ACC112 (cell line): ENCODE data around the gene EFHC1.
A peak's percentile ranks its signal among the peaks of the same experiment; 100 is the strongest.

Experiments
- H2AFZ ChIP-seq: fragments of 200-600 bp; sonication (generic); one replicate; pipeline ENCODE4 v1.6.0; 2017; ENCODE audit warnings: antibody characterized with exemption, low read length; ENCODE audit not compliant: unreplicated experiment
- H3K27ac ChIP-seq: fragments of 200-600 bp; sonication (generic); 2 replicates; pipeline ENCODE4 v1.5.1; 2014; ENCODE audit warnings: low read depth, mild to moderate bottlenecking, antibody characterized with exemption, low read length, moderate library complexity
- H3K27me3 ChIP-seq: fragments of 200-600 bp; sonication (generic); 2 replicates; pipeline ENCODE4 v1.6.1; 2014; ENCODE audit warnings: mild to moderate bottlenecking, antibody characterized with exemption, low read length, moderate library complexity, mixed read lengths; ENCODE audit not compliant: insufficient read depth
- H3K36me3 ChIP-seq: fragments of 200-600 bp; sonication (generic); 2 replicates; pipeline ENCODE4 v1.6.1; 2016; ENCODE audit warnings: mild to moderate bottlenecking, antibody characterized with exemption, low read length, moderate library complexity, mixed read lengths; ENCODE audit not compliant: insufficient read depth
- H3K4me1 ChIP-seq: fragments of 200-600 bp; sonication (generic); one replicate; pipeline ENCODE4 v1.6.1; 2016; ENCODE audit warnings: low read length, mixed read lengths; ENCODE audit not compliant: insufficient read depth, unreplicated experiment, control insufficient read depth
- H3K4me3 ChIP-seq: fragments of 200-600 bp; sonication (generic); 2 replicates; pipeline ENCODE4 v1.5.1; 2014; ENCODE audit warnings: mild to moderate bottlenecking, low read depth, low read length
- H3K79me2 ChIP-seq: fragments of 200-600 bp; sonication (generic); one replicate; pipeline ENCODE4 v1.6.0; 2016; ENCODE audit warnings: low read length; ENCODE audit not compliant: control insufficient read depth, unreplicated experiment, insufficient read depth

The EFHC1 gene

DNA sequence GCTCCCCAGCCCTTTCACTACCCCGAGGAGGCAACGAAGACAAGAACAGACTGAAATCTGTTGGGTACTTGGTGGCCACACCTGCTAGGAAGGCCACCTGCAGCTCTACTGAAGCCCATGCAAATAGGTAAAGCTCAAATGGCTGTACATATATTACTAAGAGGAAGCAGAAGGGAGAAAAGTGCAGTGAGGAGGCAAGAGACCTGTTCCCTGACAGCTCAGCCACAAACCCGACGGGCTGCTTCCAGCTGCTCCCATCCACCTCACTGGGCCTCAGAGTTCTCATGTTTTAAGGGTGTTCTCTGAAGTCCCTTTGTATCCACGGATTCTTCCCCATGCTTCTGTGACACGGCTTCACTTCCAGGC, 132.1 kb downstream of the EFHC1 start:
- Histone ChIP-seq H3K4me3 (peak overlapping the region; percentile 3; the same call in 1 of the 2 replicates), H3K27me3 (no peaks in the 10 kb centered on the region), H3K4me1 (peaks cover 92% of the 10 kb centered on the region), H3K36me3 (peaks cover 12% of the 10 kb centered on the region; the same call in 1 of the 2 replicates), H3K27ac (peak overlapping the region; percentile 96), H2AFZ (no peak overlapping the region), H3K79me2 (peaks cover 99% of the 10 kb centered on the region)

DNA sequence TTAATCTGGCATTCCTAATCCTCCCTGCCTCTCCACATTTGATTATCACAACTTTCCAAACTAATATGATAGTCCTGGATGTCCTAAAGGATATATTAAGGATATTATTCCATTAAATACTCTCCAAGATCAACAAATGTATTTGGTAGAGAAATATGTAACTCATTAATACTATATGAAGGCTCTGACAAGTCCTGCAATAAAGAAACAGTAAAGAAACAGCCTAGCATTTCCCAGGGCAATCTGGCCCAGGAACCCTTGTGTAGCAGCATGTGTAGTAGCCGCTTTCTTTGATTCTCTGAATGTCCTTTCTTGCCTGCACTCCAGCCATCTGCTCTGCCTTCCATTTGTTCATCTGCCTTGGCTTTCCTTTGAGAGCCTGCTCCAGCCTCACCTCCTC, 133.0 kb downstream of the EFHC1 start:
- Histone ChIP-seq H3K4me1 (peaks cover 92% of the 10 kb centered on the region), H2AFZ (no peak overlapping the region), H3K27me3 (no peaks in the 10 kb centered on the region), H3K79me2 (peaks cover 99% of the 10 kb centered on the region), H3K4me3 (no peak overlapping the region), H3K27ac (peak overlapping the region; percentile 96), H3K36me3 (peaks cover 15% of the 10 kb centered on the region; the same call in 1 of the 2 replicates)

DNA sequence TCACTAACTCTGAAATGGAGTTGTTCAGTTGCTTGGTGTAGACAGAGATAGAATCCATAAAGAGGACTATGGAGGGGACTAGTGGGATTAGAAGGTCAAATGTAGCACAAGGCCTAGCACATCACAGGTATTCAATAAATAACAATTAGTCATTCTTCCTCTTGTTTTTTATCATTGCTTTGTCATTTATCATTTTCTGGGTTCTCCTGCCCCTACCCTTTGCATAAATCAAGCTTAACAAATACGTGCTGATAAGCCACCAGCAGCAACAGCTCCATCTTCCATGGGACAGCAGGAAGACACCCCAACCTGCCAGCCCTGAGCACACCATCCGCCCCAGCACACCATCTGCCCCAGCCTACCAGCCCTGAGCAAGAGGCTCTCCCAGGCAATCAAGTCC, 133.6 kb downstream of the EFHC1 start:
- Histone ChIP-seq H3K4me1 (peaks cover 92% of the 10 kb centered on the region), H3K27ac (peak overlapping the region; percentile 96), H3K36me3 (peaks cover 19% of the 10 kb centered on the region; the same call in 1 of the 2 replicates), H3K27me3 (no peaks in the 10 kb centered on the region), H2AFZ (no peak overlapping the region), H3K79me2 (peaks cover 99% of the 10 kb centered on the region), H3K4me3 (no peak overlapping the region)

DNA sequence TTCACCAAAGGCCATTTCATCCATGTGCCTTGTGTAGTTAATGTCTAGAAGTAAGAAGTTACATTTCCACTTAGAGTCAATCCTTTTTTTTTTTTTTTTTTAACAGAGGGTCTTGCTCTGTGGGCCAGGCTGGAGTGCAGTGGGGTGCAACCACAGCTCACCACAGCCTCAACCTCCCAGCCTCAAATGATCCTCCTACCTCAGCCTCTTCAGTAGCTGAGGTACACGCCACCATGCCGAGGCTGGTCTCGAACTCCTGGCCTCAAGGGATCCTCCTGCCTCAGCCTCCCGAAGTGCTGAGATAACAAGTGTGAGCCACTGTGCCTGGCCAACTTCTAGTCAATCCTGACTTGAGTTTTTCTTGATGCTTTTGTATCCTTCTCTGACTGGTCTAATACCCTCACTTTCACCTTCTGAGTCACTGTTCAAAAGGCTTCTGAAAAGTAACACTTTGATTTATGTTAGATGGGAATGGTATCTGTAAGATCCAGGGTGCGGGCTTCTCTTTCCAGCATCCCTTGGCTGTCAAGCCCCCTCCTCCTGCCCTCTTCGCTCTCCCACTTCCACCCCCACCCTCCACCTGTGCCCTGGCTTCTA, 134.6 kb downstream of the EFHC1 start:
- Histone ChIP-seq H3K27me3 (no peaks in the 10 kb centered on the region), H3K36me3 (peaks cover 21% of the 10 kb centered on the region), H3K27ac (peak overlapping the region; percentile 96), H2AFZ (no peak overlapping the region), H3K4me3 (no peak overlapping the region), H3K4me1 (peaks cover 92% of the 10 kb centered on the region), H3K79me2 (peaks cover 99% of the 10 kb centered on the region)

DNA sequence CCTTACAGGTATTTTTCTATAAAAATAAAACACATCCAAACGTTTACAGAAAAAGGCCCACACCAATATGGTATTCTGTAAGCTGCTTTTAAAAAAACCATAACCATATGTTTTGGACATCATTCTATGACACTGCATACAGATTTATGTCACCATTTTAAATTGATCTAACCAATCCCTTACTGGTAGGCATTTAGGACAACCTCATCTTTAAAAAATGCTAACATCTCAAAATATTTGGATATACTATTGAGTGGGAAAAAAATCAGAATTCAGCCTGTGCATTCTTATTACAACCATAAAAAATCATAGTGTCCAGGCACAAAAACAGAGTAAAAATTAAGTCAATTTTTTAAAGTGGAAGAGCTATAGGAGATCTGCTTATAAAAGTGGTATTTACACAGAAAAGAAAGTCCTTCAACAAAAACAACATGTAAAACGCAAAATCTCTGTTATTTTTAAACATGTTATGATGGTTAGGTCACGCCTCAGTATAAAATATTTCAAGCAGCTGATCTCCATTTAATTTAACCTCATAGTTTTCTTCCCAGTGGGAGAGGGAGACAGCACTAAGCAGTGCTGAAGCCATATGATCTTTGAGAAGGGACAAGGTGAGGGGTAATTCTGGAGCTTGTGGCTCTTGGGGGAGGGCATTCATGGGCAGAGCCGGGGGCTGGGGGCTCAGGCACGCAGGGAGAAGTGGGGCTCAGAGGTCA, 135.5 kb downstream of the EFHC1 start:
- H3K4me1 ChIP-seq, result peaks cover 92% of the 10 kb centered on the region
- H3K36me3 ChIP-seq, result peaks cover 21% of the 10 kb centered on the region
- peak overlapping the region; percentile 96 for H3K27ac ChIP-seq

DNA sequence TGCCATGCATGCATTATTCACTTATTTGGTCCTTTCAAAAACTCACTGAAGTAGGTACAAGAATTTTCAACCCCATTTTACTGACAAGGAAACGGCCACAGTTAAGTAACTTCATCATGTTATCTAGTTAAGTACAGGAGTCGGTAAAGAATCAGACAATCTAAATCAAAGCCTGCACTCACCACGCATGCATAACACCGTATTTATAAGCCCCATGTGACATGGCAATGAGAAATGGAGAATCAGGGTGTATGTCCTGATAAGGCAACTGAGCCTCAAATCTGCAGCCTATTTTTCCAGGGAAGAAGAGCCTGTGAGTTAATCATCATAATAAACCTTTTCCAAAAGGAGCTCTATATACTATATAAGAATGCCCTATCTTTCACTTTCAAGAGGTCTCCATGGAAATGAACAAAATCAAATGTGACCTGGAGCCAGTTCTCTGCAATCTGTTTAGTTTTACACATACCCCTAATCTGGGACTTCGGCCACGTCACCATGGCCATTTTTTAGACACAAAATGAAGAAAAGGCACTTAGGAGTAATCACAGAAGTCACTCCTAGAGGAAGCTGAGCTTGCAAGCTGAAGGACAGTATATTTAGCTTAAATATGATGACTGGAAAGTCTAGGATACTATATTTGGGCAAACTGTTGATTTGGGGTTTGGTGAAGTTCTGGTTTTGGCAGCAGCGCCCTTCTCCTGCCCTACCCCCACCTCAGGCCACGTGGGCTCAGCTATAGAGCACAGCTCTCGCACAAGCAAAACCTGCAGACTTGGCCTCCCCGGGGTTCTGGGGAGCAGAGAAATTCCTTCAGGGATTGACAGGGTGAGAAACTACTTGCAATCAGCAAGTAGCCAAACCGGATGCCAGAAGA, 137.5 kb downstream of the EFHC1 start:
- Histone ChIP-seq H3K36me3 (peaks cover 21% of the 10 kb centered on the region), H3K27ac (peak overlapping the region; percentile 80), H3K79me2 (peaks cover 99% of the 10 kb centered on the region), H3K27me3 (no peaks in the 10 kb centered on the region), H2AFZ (no peak overlapping the region), H3K4me1 (peaks cover 91% of the 10 kb centered on the region), H3K4me3 (peak overlapping the region; percentile 32; the same call in 1 of the 2 replicates)

More for the DNA sequence above, 135.5 kb downstream of the EFHC1 start:
- Histone ChIP-seq H3K79me2 (peaks cover 100% of the 10 kb centered on the region), H3K4me3 (no peak overlapping the region), H3K27me3 (no peaks in the 10 kb centered on the region), H2AFZ (no peak overlapping the region)

DNA sequence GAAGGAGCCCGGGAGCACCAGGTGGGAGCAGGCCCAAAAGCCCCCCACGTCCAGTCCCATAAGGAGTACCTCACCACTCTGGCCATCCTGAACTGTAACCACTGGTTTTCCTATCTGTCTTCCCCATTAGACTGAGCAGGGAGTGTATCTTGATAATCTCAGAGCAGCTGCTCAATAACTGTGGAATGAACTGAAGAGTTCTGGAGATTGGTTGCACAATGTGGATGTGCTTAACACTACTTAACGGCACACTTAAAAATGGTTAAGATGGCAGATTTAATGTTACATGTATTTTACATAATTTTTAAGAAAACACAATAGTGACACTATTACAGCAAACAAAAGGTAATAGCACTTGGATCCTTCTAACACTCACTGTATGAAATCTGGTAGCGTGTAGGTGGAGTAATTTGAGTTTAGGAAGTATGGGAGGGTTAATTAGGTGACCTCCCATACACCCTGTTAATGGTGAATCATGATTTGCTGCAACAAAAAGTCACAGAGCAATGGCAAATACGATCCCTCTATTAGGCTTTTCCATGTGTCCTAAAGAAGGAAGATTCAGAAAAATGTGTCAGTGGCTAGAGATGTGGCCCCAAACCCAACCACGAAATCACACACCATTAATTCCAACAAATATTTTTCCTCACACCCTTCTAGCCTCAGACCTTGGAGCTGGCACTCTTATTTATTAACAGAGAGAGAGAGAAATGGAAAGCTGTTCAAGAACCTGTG, 138.3 kb downstream of the EFHC1 start:
- H3K36me3 ChIP-seq, result peaks cover 21% of the 10 kb centered on the region
- no peak overlapping the region for H2AFZ ChIP-seq
- peaks cover 91% of the 10 kb centered on the region for H3K4me1 ChIP-seq
- H3K27me3 ChIP-seq, result no peaks in the 10 kb centered on the region
- peaks cover 99% of the 10 kb centered on the region for H3K79me2 ChIP-seq
- peak overlapping the region; percentile 32; the same call in 1 of the 2 replicates for H3K4me3 ChIP-seq
- H3K27ac ChIP-seq, result peak overlapping the region; percentile 80

DNA sequence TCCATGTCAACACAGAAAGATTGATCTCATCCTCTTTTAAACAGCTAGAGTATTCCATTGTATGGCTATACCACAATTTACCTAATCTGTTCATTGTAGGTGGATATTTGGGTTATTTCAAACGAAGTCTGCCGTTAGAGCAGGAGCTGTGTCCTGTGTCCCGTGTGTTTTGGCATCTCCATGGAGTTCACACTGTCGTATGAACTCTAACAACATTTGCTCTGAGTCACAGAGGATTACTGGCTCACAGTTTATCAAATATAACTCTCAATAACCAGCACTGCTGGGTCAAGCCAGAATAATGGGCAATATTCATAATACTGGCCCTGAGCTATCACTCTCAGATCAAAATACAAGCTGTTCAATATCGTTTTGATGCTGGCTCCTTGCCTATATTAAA, 140.3 kb downstream of the EFHC1 start:
- H3K27me3 ChIP-seq, result no peaks in the 10 kb centered on the region
- no peak overlapping the region for H2AFZ ChIP-seq
- peaks cover 92% of the 10 kb centered on the region for H3K4me1 ChIP-seq
- H3K27ac ChIP-seq, result peak overlapping the region; percentile 80
- no peak overlapping the region for H3K4me3 ChIP-seq
- peaks cover 24% of the 10 kb centered on the region for H3K36me3 ChIP-seq
- H3K79me2 ChIP-seq, result peaks cover 99% of the 10 kb centered on the region

DNA sequence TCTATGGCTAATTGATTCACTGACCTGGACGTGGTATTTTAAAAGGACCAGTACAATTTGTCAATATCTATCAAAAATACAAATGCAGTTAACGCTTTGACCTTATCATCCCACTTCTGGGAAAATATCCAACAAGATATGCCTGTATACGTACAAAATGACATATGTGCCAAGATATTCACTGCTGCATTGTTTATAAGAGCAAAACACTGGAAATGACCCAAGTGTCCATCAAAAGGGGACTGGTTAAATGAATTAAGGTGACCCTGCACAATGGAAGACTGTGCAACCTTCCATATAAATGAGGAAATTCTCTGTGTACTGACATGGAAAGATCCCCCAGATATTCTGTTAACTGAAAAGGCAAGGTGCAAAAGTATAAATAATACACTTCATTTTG, 142.8 kb downstream of the EFHC1 start:
- Histone ChIP-seq H2AFZ (no peak overlapping the region), H3K4me3 (no peak overlapping the region), H3K79me2 (peaks cover 97% of the 10 kb centered on the region), H3K36me3 (peaks cover 30% of the 10 kb centered on the region), H3K27me3 (no peaks in the 10 kb centered on the region), H3K27ac (peak overlapping the region; percentile 100), H3K4me1 (peaks cover 95% of the 10 kb centered on the region)

DNA sequence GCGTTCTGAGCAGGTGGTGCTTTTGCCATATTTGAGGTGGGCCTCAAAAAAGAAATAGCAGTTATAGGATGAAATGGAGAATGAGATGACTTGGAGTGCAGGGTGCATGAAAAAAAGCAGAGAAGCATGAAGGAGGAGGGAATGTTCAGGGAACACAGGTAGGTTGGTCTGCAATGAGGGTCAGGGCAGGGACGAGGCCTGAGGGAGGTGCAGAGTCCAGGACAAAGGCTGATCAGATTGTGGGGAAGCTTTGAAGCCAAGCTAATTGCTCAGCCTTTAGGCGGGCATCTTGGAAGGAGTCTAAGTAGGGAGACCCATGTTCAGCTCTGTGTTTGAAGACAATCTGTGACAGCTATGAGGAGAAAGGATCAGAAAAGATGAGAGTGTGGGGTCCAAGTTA, 144.7 kb downstream of the EFHC1 start:
- peaks cover 24% of the 10 kb centered on the region for H3K36me3 ChIP-seq
- H3K4me1 ChIP-seq, result peaks cover 95% of the 10 kb centered on the region

More for the DNA sequence above, 144.7 kb downstream of the EFHC1 start:
- no peak overlapping the region for H3K4me3 ChIP-seq
- no peak overlapping the region for H2AFZ ChIP-seq
- peak overlapping the region; percentile 100 for H3K27ac ChIP-seq
- peaks cover 97% of the 10 kb centered on the region for H3K79me2 ChIP-seq
- no peaks in the 10 kb centered on the region for H3K27me3 ChIP-seq
